IMR-90 (cell line): Measurements from ENCODE around the gene TAGLN3. TPM values are rescaled to one million over a fixed set of nuclear protein-coding genes. Genes with fewer than 3 reads are reported as not detected.

ENCODE experiments used
- ATAC-seq: fragments of 200-7000 bp; cut with Tn5 transposase; 2 replicates; pipeline ENCODE4 v1.9.1; 2020; ENCODE audit warnings: low read depth, mild to moderate bottlenecking, moderate library complexity
- BruUV-seq: library from RNA; stranded (reverse); fragments of 400-500 nt; replicated peaks from 2 replicates; lab custom pipeline; 2021; lab: Mats Ljungman, UMichigan
- CTCF ChIA-PET: fragments of 300-600 bp; formaldehyde crosslinking; extraction: SDS; loops from one replicate; lab custom pipeline; 2021; ENCODE audit warnings: antibody characterized with exemption; lab: Yijun Ruan, JAX
- POLR2A ChIA-PET: fragments of 300-600 bp; sonication (Branson Sonifier 250); formaldehyde crosslinking; loops from one replicate; lab custom pipeline; 2022; ENCODE audit warnings: antibody characterized with exemption; ENCODE audit not compliant: unreplicated experiment; lab: Charles Lee
- DNase-seq: peaks from one replicate; pipeline ENCODE4 v3.0.0; 2013
- H2AFZ ChIP-seq: replicated peaks from 2 replicates; pipeline ENCODE3; 2013; ENCODE audit warnings: low read length, mild to moderate bottlenecking; ENCODE audit not compliant: poor library complexity
- H2AK5ac ChIP-seq: 2 replicates; pipeline ENCODE4 v1.6.1; 2013; ENCODE audit warnings: low read depth, low read length, inconsistent platforms
- H2AK9ac ChIP-seq: replicated peaks from 2 replicates; pipeline ENCODE3; 2013; ENCODE audit warnings: mild to moderate bottlenecking, low read depth, low read length, moderate library complexity; ENCODE audit not compliant: poor library complexity
- H2BK120ac ChIP-seq: 2 replicates; pipeline ENCODE4 v1.6.1; 2013; ENCODE audit warnings: low read depth, low read length, inconsistent platforms
- H2BK15ac ChIP-seq: 3 replicates; pipeline ENCODE4 v1.6.1; 2013; ENCODE audit warnings: low read depth, low read length, inconsistent platforms
- H2BK20ac ChIP-seq: 2 replicates; pipeline ENCODE4 v1.6.1; 2013; ENCODE audit warnings: low read depth, mild to moderate bottlenecking, inconsistent platforms, low read length, moderate library complexity
- H2BK5ac ChIP-seq: 2 replicates; pipeline ENCODE4 v1.6.1; 2013; ENCODE audit warnings: mild to moderate bottlenecking, low read depth, low read length, inconsistent platforms; ENCODE audit not compliant: poor library complexity, severe bottlenecking
- H3K14ac ChIP-seq: replicated peaks from 2 replicates; pipeline ENCODE4 v1.6.1; 2013; ENCODE audit warnings: low read depth, low read length, inconsistent platforms
- H3K18ac ChIP-seq: 2 replicates; pipeline ENCODE4 v1.6.1; 2013; ENCODE audit warnings: low read depth, low read length, control low read depth
- H3K23ac ChIP-seq: 2 replicates; pipeline ENCODE4 v1.6.1; 2013; ENCODE audit warnings: low read depth, low read length, inconsistent platforms
- H3K27ac ChIP-seq: 2 replicates; pipeline ENCODE4 v1.5.1; 2013; ENCODE audit warnings: mild to moderate bottlenecking, control low read depth, low read length; ENCODE audit not compliant: insufficient read depth
- H3K27me3 ChIP-seq: 2 replicates; pipeline ENCODE4 v1.6.1; 2013; ENCODE audit warnings: low read length; ENCODE audit not compliant: control insufficient read depth, insufficient read depth
- H3K36me3 ChIP-seq: 2 replicates; pipeline ENCODE4 v1.6.1; 2013; ENCODE audit warnings: low read length, mixed read lengths; ENCODE audit not compliant: control insufficient read depth, insufficient read depth
- H3K4ac ChIP-seq: 2 replicates; pipeline ENCODE4 v1.6.1; 2013; ENCODE audit warnings: low read depth, low read length, inconsistent platforms
- H3K4me1 ChIP-seq: 2 replicates; pipeline ENCODE4 v1.6.1; 2013; ENCODE audit warnings: low read length, mixed read lengths; ENCODE audit not compliant: control insufficient read depth, insufficient read depth
- H3K4me2 ChIP-seq: 2 replicates; pipeline ENCODE4 v1.6.1; 2013; ENCODE audit warnings: low read depth, mild to moderate bottlenecking, control low read depth, low read length, moderate library complexity
- H3K4me3 ChIP-seq: 2 replicates; pipeline ENCODE4 v1.5.1; 2013; ENCODE audit warnings: low read depth, mild to moderate bottlenecking, control low read depth, low read length, moderate library complexity; ENCODE audit not compliant: insufficient read depth
- H3K56ac ChIP-seq: 2 replicates; pipeline ENCODE4 v1.6.1; 2013; ENCODE audit warnings: low read length, inconsistent platforms; ENCODE audit not compliant: insufficient read depth; ENCODE audit errors: extremely low read depth
- H3K79me1 ChIP-seq, 2 experiments: 2 replicates each; pipeline ENCODE4 v1.6.1; 2013; ENCODE audit warnings: low read length in 2 of 2, inconsistent platforms in 1 of 2, low read depth in 1 of 2
- H3K9ac ChIP-seq: 2 replicates; pipeline ENCODE4 v1.6.1; 2013; ENCODE audit warnings: low read depth, low read length, control low read depth
- H3K9me1 ChIP-seq: 2 replicates; pipeline ENCODE4 v1.6.1; 2013; ENCODE audit warnings: low read length, inconsistent platforms; ENCODE audit not compliant: insufficient read depth
- H3K9me3 ChIP-seq: 2 replicates; pipeline ENCODE4 v1.6.1; 2013; ENCODE audit warnings: low read length; ENCODE audit not compliant: control insufficient read depth, insufficient read depth
- H4K20me1 ChIP-seq: 2 replicates; pipeline ENCODE4 v1.6.1; 2013; ENCODE audit warnings: low read length, inconsistent platforms; ENCODE audit not compliant: insufficient read depth
- H4K5ac ChIP-seq: 2 replicates; pipeline ENCODE4 v1.6.1; 2013; ENCODE audit warnings: mild to moderate bottlenecking, low read depth, low read length, control low read depth
- H4K8ac ChIP-seq, 2 experiments: 2 replicates each; pipeline ENCODE4 v1.6.1; 2013; ENCODE audit warnings: low read depth in 2 of 2, low read length in 2 of 2, control low read depth in 1 of 2, inconsistent platforms in 1 of 2
- H4K91ac ChIP-seq: 2 replicates; pipeline ENCODE4 v1.6.1; 2013; ENCODE audit warnings: low read depth, low read length, inconsistent platforms; ENCODE audit not compliant: insufficient read depth
- MAFK ChIP-seq: IDR thresholded peaks from 2 replicates; pipeline ENCODE4 v1.6.1; 2012; ENCODE audit warnings: low read depth, low read length, improper control_type of control experiment
- MAZ ChIP-seq: IDR thresholded peaks from 2 replicates; pipeline ENCODE4 v1.6.1; 2012; ENCODE audit warnings: low read depth, mild to moderate bottlenecking, low read length, improper control_type of control experiment, moderate library complexity, borderline replicate concordance
- MXI1 ChIP-seq: IDR thresholded peaks from 2 replicates; pipeline ENCODE4 v1.6.1; 2012; ENCODE audit warnings: low read depth, mild to moderate bottlenecking, low read length, moderate library complexity, borderline replicate concordance
- NFE2L2 ChIP-seq: fragments of 150-350 bp; IDR thresholded peaks from 2 replicates; pipeline ENCODE4 v1.6.1; 2016; ENCODE audit warnings: low read depth, mild to moderate bottlenecking, low read length
- RCOR1 ChIP-seq: IDR thresholded peaks from 2 replicates; pipeline ENCODE4 v1.6.1; 2012; ENCODE audit warnings: mild to moderate bottlenecking, low read length, improper control_type of control experiment; ENCODE audit not compliant: insufficient replicate concordance
- RFX5 ChIP-seq: IDR thresholded peaks from 2 replicates; pipeline ENCODE4 v1.8.0; 2012; ENCODE audit warnings: low read depth, mild to moderate bottlenecking, low read length, moderate library complexity
- WGBS, 2 experiments: methylation state at CpG; one replicate each; pipeline versions ENCODE4 v1.1.5 to v1.1.7; 2013; ENCODE audit warnings: missing lambda C conversion rate in 2 of 2; ENCODE audit not compliant: insufficient read length in 1 of 2; ENCODE audit errors: extremely low coverage in 2 of 2; 5-methylcytosine and 5-hydroxymethylcytosine counted together
- dilution Hi-C: fragments of 300-500 bp; cut with HindIII; formaldehyde crosslinking; loops from one replicate; pipeline ENCODE4 v1.14.3; 2018; ENCODE audit warnings: low sequenced_read_pairs; ENCODE audit not compliant: unreplicated experiment
- in situ Hi-C: fragments of 300-500 bp; cut with MboI; formaldehyde crosslinking; loops from 3 replicates; pipeline ENCODE4 v1.14.3; 2019; ENCODE audit warnings: low sequenced_read_pairs, inconsistent platforms, mixed read lengths
- intact Hi-C: fragments of 100-400 bp; cut with micrococcal nuclease; formaldehyde crosslinking; loops from 2 replicates; pipeline ENCODE4 v1.10.0; 2022
- polyA plus RNA-seq, 3 experiments: library from polyadenylated mRNA; depleted of rRNA; stranded (reverse); fragments of >200 nt; gene quantifications; 2 replicates each; pipeline ENCODE4 v1.2.3, GENCODE V29; 2012; ENCODE audit warnings: low replicate concordance in 1 of 3
- total RNA-seq: library from RNA; depleted of rRNA; stranded (reverse); fragments of >200 nt; gene quantifications from 2 replicates; pipeline ENCODE4 v1.2.3, GENCODE V29; 2012
- TF ChIP-seq, protein P1 (sequence below): conservative IDR thresholded peaks from 2 replicates; pipeline ENCODE4 v1.5.1; 2012; ENCODE audit warnings: mild to moderate bottlenecking, low read depth, low read length, improper control_type of control experiment
- TF ChIP-seq, protein P2 (sequence below): fragments of 150-350 bp; IDR thresholded peaks from 2 replicates; pipeline ENCODE4 v1.6.1; 2016; ENCODE audit warnings: low read depth, mild to moderate bottlenecking, low read length, moderate library complexity, borderline replicate concordance

Gene TAGLN3
- total and polyA plus RNA-seq, 2 of the 4 experiments (the other 2 are of a cell fraction): 3.2 to 7.7 TPM

DNA sequence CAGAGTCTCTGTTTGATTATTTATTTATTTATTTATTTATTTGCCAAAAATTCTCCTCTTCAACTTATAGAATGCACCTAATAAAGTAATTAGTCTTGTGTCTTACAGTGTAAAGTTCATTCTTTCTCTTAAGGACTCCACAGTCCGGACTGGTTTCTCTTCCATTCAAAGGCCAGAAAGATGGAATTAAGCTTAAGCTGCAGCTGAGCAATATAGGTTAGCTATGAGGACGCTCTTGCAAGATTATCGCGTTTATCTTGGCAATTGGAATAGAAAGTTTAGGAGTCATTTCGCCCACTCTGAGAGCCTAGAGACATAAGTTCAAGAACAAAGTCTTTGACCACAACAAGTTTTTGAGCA is 15.0 kb downstream of the TAGLN3 start:
- CTCF ChIA-PET: interaction anchor here (0.6 to 3.1 kb wide), 15 partner anchors 10 to 294 kb away, joined by 3 to 17 read pairs (median 4); partner anchors contain the start of genes ABHD10 and TAGLN3
- dilution Hi-C loops: no loop called here
- H2BK20ac ChIP-seq: no peak overlapping the region

More for the DNA sequence above, 15.0 kb downstream of the TAGLN3 start:
- WGBS, 2 experiments: 71% methylated on average over 1 of the region's 5 CpGs; no CpG with 5 or more reads in 1 of the 2 experiments
- H3K4me3 ChIP-seq: no peak overlapping the region
- TF ChIP-seq MXI1 (no peak), RCOR1 (no peak), NFE2L2 (no peak), MAZ (no peak), MAFK (no peak), RFX5 (no peak)
- TF ChIP-seq, protein P1, sequence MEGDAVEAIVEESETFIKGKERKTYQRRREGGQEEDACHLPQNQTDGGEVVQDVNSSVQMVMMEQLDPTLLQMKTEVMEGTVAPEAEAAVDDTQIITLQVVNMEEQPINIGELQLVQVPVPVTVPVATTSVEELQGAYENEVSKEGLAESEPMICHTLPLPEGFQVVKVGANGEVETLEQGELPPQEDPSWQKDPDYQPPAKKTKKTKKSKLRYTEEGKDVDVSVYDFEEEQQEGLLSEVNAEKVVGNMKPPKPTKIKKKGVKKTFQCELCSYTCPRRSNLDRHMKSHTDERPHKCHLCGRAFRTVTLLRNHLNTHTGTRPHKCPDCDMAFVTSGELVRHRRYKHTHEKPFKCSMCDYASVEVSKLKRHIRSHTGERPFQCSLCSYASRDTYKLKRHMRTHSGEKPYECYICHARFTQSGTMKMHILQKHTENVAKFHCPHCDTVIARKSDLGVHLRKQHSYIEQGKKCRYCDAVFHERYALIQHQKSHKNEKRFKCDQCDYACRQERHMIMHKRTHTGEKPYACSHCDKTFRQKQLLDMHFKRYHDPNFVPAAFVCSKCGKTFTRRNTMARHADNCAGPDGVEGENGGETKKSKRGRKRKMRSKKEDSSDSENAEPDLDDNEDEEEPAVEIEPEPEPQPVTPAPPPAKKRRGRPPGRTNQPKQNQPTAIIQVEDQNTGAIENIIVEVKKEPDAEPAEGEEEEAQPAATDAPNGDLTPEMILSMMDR: no peak
- TF ChIP-seq, protein P2, sequence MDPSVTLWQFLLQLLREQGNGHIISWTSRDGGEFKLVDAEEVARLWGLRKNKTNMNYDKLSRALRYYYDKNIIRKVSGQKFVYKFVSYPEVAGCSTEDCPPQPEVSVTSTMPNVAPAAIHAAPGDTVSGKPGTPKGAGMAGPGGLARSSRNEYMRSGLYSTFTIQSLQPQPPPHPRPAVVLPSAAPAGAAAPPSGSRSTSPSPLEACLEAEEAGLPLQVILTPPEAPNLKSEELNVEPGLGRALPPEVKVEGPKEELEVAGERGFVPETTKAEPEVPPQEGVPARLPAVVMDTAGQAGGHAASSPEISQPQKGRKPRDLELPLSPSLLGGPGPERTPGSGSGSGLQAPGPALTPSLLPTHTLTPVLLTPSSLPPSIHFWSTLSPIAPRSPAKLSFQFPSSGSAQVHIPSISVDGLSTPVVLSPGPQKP: no peak
- H3K27ac ChIP-seq: no peak overlapping the region
- H3K36me3 ChIP-seq: no peaks in the 10 kb centered on the region
- intact Hi-C loops: loop anchor here (1.0 kb wide), 2 partner anchors 24 to 296 kb away; no protein-coding TSS in a partner anchor
- no peaks in the 10 kb centered on the region for H4K20me1 ChIP-seq
- no peak overlapping the region for H3K4ac ChIP-seq
- no peak overlapping the region for H2BK15ac ChIP-seq
- peaks cover 7% of the 10 kb centered on the region for H3K4me1 ChIP-seq
- no peak overlapping the region for H3K9ac ChIP-seq
- no peak overlapping the region for H3K14ac ChIP-seq
- no peak overlapping the region for H4K5ac ChIP-seq
- H3K79me1 ChIP-seq: no peaks in the 10 kb centered on the region
- no peak overlapping the region for H2AK9ac ChIP-seq
- no peak overlapping the region for H2AK5ac ChIP-seq
- H4K91ac ChIP-seq: no peak overlapping the region
- H4K8ac ChIP-seq: no peak overlapping the region; a peak in 1 of 4 replicates
- no TSS peak for BruUV-seq
- H2AFZ ChIP-seq: no peak overlapping the region
- no peaks in the 10 kb centered on the region for H3K9me1 ChIP-seq
- no peak overlapping the region for H3K4me2 ChIP-seq
- in situ Hi-C loops: no loop called here
- POLR2A ChIA-PET: interaction anchor here (0.5 to 0.6 kb wide), 2 partner anchors 51 to 346 kb away, joined by 3 to 4 read pairs; no protein-coding TSS in a partner anchor
- H2BK5ac ChIP-seq: no peak overlapping the region
- H3K23ac ChIP-seq: no peak overlapping the region
- H3K18ac ChIP-seq: no peak overlapping the region
- no peak for DNase-seq
- no peak overlapping the region for H3K56ac ChIP-seq
- no peaks in the 10 kb centered on the region for H3K27me3 ChIP-seq
- peak; percentile 35 for ATAC-seq
- no peaks in the 10 kb centered on the region for H3K9me3 ChIP-seq
- H2BK120ac ChIP-seq: no peak overlapping the region
